Activated naive CD4-positive, alpha-beta T cell treated with anti-CD3 and anti-CD28 coated beads, Interleukin-2, amount 10 ng/mL, durations not matched to agents 7 days and 5 days (primary cell): Measurements from ENCODE around the gene FOXRED2.
A peak's percentile ranks its signal among the peaks of the same experiment; 100 is the strongest.

Experiments used
- CTCF ChIA-PET: fragments of 350-600 bp; sonication (Branson Sonifier 250); formaldehyde crosslinking; loops from one replicate; lab custom pipeline; 2021; ENCODE audit warnings: antibody characterized with exemption; lab: Charles Lee
- DNase-seq: peaks from one replicate; pipeline ENCODE4 v3.0.0-alpha.2; 2020
- H3K27ac Mint-ChIP-seq: one replicate; pipeline ENCODE4 v1.8.0; 2021; ENCODE audit warnings: mild to moderate bottlenecking, moderate library complexity, mixed read lengths
- H3K27me3 Mint-ChIP-seq: one replicate; pipeline ENCODE4 v1.8.0; 2021; ENCODE audit warnings: mild to moderate bottlenecking, mixed read lengths
- H3K36me3 Mint-ChIP-seq: one replicate; pipeline ENCODE4 v1.8.0; 2021; ENCODE audit warnings: mixed read lengths
- H3K4me1 Mint-ChIP-seq: one replicate; pipeline ENCODE4 v1.8.0; 2021; ENCODE audit warnings: mixed read lengths
- H3K4me3 Mint-ChIP-seq: one replicate; pipeline ENCODE4 v1.8.0; 2021; ENCODE audit warnings: mild to moderate bottlenecking, moderate library complexity, mixed read lengths
- H3K9me3 Mint-ChIP-seq: one replicate; pipeline ENCODE4 v1.8.0; 2021; ENCODE audit warnings: mixed read lengths

The FOXRED2 gene

DNA sequence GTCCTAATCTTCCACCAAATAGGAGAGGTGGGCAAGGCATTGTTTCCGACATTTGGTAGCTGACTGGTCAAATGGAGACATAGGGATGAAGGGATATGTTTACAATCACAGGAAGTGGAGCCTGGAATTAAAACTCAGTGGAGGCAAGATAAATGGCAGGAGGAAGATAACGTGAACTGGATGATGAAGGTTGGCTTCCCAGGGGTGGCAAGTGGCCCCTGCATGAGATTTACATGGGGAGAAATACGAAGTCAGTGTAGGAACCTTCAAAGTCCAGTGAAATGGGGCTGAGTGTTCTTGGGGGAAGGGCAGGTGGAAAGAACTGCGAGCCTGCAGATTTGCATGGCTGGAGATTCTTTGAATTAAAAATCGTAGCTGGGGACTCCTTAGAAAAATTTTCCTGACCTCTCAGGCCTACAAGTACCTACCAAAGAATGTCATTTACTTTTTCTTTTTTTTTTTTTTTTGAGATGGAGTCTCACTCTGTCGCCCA lies 724 bp upstream of the FOXRED2 start:
- CTCF ChIA-PET = interaction anchor here (1.0 kb wide), 1 partner anchor 313 kb away, joined by 3 read pairs; no protein-coding TSS in a partner anchor
- no peak for DNase-seq
- H3K4me1 Mint-ChIP-seq = peaks cover 35% of the 10 kb centered on the region
- peaks cover 22% of the 10 kb centered on the region for H3K36me3 Mint-ChIP-seq
- H3K27ac Mint-ChIP-seq = no peak overlapping the region
- H3K27me3 Mint-ChIP-seq = no peaks in the 10 kb centered on the region
- H3K4me3 Mint-ChIP-seq = peak overlapping the region; percentile 62
- no peaks in the 10 kb centered on the region for H3K9me3 Mint-ChIP-seq

DNA sequence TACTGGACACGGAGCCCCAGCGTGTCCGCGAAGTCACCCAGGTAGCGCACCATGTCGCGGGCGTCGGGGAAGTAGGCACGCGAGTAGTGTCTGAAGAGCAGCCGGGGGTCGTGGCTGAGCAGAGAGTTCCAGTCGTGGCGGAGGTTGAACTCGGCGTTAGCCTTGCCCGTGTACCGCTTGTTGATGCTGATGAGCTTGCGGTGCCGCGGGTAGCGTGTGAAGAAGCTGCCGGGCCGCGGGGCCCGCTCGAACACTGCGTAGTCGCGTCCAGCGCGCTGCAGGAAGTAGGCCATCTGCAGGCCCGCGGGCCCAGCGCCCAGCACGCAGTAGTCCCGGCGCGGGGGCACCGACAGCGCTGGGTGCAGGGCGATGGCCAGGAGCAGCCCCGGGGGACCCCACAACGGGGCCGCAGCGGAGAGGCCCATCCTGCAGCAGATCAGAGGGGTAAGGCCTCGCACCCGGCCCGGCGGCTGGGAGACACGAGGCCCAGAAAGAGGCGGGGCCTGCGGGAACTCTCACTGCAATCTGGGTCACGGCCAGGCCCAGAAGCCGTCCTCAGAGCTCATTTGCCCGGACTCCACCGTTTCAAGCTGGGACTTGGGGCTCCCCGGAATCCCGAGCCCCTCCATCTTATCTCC lies 723 bp downstream of the FOXRED2 start:
- no peaks in the 10 kb centered on the region for H3K9me3 Mint-ChIP-seq
- no peak for DNase-seq
- H3K4me3 Mint-ChIP-seq = peak overlapping the region; percentile 71
- peaks cover 34% of the 10 kb centered on the region for H3K4me1 Mint-ChIP-seq
- CTCF ChIA-PET = no interaction called here
- H3K36me3 Mint-ChIP-seq = peaks cover 11% of the 10 kb centered on the region
- no peak overlapping the region for H3K27ac Mint-ChIP-seq
- no peaks in the 10 kb centered on the region for H3K27me3 Mint-ChIP-seq

DNA sequence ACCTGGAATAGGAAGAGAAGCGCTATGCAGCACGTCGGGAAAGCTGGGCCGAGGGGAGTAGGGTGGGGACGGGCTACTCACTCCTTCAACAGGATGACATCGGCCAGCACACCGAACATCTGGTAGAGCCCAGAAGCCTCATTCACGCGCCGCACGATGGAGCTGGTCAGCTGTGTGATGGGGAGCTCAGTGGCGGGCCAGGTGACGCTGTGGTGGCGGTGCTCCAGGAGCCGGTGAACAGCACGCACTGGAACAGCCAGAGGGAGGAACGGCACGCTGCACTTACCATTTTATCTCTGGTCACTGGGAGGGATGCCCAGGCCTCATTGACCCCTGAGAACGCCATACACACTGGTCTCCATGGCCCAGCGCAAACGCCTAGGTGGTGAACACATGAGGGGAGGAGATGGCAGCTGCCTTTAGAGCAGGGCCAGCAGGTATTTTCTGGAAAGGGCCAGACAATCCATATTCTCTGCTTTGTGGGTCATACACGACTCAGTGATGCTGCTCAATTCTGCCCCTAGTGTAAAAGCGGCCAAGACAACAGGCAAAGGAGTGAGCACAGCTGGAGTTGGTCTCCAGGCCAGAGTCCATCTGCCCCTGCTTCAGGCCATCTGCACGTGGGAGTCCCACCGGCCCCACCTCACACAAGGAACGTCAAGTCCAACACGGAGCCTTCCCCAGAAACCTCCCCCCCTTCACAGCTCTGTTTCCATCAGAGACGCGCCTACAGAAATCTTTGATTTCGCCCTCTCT lies 8.8 kb downstream of the FOXRED2 start:
- Mint-ChIP-seq H3K4me3 (no peak overlapping the region), H3K36me3 (peaks cover 11% of the 10 kb centered on the region), H3K4me1 (peaks cover 12% of the 10 kb centered on the region), H3K9me3 (no peaks in the 10 kb centered on the region), H3K27me3 (no peaks in the 10 kb centered on the region), H3K27ac (no peak overlapping the region)
- CTCF ChIA-PET = interaction anchor here (1.5 kb wide), 1 partner anchor 12 kb away, joined by 4 read pairs; no protein-coding TSS in a partner anchor
- no peak for DNase-seq

DNA sequence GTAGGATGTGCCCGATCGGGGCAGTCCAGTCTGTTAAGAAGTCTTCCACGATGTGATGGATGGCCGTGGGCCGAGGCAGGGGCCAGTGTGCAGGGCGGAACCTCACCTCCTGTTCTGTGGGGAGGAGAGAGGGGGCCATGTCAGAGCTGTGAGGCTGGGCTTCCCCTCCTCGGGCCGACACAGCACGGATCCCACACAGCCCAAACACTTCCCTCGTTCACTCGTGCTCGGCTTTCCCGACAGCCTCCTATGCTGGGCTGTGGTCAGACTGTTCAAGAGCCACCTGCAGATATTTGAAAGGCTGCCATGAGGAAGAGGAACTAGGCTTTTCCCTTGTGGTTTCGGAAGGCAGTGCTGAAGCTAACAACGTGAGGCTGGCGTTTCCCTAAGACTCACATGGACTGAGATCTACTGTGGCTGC lies 13.1 kb downstream of the FOXRED2 start:
- no peak overlapping the region for H3K4me3 Mint-ChIP-seq
- CTCF ChIA-PET = interaction anchor here (1.0 to 1.6 kb wide), 2 partner anchors 17 to 215 kb away, joined by 3 to 4 read pairs; no protein-coding TSS in a partner anchor
- H3K9me3 Mint-ChIP-seq = no peaks in the 10 kb centered on the region
- H3K27ac Mint-ChIP-seq = no peak overlapping the region
- H3K27me3 Mint-ChIP-seq = no peaks in the 10 kb centered on the region
- H3K4me1 Mint-ChIP-seq = peaks cover 14% of the 10 kb centered on the region
- no peak for DNase-seq
- peaks cover 22% of the 10 kb centered on the region for H3K36me3 Mint-ChIP-seq

DNA sequence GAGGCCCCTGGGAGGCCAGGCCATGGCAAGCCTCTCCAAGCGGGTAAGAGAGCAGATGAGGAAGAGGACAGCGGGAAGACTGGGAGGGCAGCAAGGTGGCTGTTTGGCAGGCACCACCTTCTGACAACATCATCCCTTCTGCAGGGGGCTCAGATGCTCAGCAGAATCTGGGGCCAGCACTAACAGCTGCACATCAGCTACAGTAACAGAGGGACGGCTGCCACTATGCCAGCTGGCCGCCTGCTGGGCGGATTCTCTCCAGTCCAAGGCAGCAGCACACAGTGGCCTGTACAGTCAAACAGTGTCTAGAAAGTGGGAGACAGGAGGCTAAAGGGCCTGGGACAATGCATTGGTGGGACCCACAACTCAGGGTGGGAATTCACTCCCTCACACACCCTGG lies 14.7 kb downstream of the FOXRED2 start:
- peaks cover 28% of the 10 kb centered on the region for H3K36me3 Mint-ChIP-seq
- no peaks in the 10 kb centered on the region for H3K27me3 Mint-ChIP-seq
- H3K4me1 Mint-ChIP-seq = peaks cover 14% of the 10 kb centered on the region
- no peak for DNase-seq
- no peak overlapping the region for H3K27ac Mint-ChIP-seq
- H3K9me3 Mint-ChIP-seq = peaks cover 4% of the 10 kb centered on the region
- CTCF ChIA-PET = interaction anchor here (1.5 kb wide), 1 partner anchor 191 kb away, joined by 3 read pairs; no protein-coding TSS in a partner anchor
- H3K4me3 Mint-ChIP-seq = no peak overlapping the region

DNA sequence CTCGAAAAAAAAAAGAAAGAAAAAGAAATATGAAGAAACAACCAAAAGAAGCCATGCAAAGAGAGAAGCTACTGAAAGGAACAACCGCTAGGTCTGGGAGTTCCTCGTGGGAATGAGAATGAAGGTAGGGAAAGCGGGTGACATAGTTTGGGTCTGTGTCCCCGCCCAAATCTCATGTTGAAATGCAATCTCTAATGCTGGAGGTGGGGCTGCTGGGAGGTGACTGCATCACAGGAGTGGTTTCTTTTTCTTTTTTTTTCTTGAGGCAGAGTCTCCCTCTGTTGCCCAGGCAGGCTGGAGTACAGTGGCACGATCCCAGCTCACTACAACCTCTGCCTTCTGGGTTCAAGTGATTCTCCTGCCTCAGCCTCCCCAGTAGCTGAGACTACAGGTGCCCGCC lies 15.7 kb downstream of the FOXRED2 start:
- H3K4me3 Mint-ChIP-seq = no peak overlapping the region
- DNase-seq = no peak
- peaks cover 17% of the 10 kb centered on the region for H3K4me1 Mint-ChIP-seq
- H3K9me3 Mint-ChIP-seq = peaks cover 10% of the 10 kb centered on the region
- CTCF ChIA-PET = no interaction called here
- no peaks in the 10 kb centered on the region for H3K27me3 Mint-ChIP-seq
- H3K36me3 Mint-ChIP-seq = peaks cover 36% of the 10 kb centered on the region
- H3K27ac Mint-ChIP-seq = no peak overlapping the region

DNA sequence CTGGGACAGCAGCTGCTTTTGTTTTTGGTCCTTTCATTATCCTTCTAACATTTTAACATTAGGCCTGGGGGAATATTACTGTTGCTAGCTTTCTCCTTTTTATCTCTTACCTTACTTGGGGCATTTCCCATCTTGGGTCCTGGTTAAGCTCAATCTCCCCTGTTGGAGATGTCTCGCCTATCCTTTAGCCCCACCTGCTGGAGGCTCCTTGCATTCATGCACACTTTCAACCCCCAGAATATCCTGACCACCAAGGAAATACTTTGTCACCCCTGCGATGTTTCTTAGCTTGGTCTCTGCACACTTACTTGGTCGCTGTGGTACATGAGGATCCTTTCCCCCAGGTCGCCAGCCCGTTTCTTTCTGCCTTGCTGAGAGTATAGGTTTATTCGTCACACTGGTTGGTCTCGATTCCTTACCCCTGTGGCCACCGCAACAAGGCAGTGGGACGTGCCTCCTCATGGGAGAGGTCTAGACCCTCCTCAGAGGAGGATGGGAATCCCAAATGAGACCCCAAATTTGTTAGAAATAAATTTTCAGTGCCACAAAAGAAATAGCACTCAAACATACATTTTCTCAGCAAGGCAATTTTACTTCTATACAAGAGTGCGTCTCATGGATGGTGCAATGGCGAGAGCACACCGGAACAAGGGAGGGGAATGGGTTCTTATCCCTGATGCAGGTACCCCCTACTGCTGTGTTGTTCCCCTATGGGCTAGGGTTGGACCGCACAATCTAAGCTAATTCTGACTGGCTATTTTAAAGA lies 20.0 kb downstream of the FOXRED2 start:
- Mint-ChIP-seq H3K36me3 (peaks cover 21% of the 10 kb centered on the region), H3K9me3 (peaks cover 10% of the 10 kb centered on the region), H3K4me1 (peaks cover 15% of the 10 kb centered on the region), H3K4me3 (no peak overlapping the region), H3K27me3 (no peaks in the 10 kb centered on the region), H3K27ac (no peak overlapping the region)
- CTCF ChIA-PET = interaction anchor here (0.6 to 1.8 kb wide), 15 partner anchors 10 to 362 kb away, joined by 3 to 9 read pairs (median 4); partner anchors contain the start of gene APOL1
- peak; percentile 77 for DNase-seq

DNA sequence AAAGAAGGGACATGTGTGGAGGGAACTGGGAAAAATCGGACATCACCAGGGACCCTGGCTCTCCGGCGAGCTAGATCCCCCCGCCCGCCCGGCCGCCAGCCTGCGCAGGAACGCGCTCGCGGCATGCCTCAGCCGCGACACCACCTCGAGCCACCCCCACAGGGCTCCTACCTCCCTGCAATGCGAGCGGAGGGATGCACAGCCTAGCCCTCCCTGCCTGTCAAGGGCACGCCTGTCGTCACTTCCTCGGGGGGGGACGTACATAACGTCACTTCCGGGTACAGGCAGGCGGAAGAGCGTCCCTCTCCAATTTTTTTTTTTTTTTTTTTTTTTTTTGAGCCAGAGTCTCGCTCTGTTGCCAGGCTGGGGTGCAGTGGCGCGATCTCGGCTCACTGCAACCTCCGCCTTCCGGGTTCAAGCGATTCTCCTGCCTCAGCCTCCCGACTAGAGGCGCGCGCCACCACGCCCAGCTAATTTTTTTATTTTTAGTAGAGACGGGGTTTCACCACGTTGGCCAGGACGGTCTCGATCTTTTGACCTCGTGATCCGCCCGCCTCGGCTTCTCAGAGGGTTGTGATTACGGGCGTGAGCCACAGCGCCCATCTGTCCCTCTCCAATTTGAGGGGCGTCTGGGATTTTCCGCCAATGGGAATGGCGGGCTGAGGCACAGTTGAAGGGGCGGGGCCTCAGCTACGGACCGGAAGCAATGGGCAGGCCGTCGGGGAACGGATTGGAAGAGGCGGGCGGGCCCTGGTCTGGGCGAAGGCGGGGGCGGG lies 25.3 kb downstream of the FOXRED2 start, which contains the start of gene TXN2:
Gene TXN2, minus strand, starts transcription at position 248 of the 776 bp plus-strand sequence. CDS start 803 bp downstream, outside the sequence.
- Mint-ChIP-seq H3K4me3 (peak within 1 kb of the TSS; percentile 99), H3K4me1 (peaks cover 30% of the 10 kb centered on the region), H3K27ac (peak within 1 kb of the TSS; percentile 96), H3K36me3 (peaks cover 23% of the 10 kb centered on the region), H3K9me3 (peaks cover 2% of the 10 kb centered on the region), H3K27me3 (no peaks in the 10 kb centered on the region)
- peak; percentile 98 for DNase-seq
- CTCF ChIA-PET = interaction anchor here (1.0 to 1.7 kb wide), 3 partner anchors 11 to 193 kb away, joined by 5 to 7 read pairs (median 5); no protein-coding TSS in a partner anchor

DNA sequence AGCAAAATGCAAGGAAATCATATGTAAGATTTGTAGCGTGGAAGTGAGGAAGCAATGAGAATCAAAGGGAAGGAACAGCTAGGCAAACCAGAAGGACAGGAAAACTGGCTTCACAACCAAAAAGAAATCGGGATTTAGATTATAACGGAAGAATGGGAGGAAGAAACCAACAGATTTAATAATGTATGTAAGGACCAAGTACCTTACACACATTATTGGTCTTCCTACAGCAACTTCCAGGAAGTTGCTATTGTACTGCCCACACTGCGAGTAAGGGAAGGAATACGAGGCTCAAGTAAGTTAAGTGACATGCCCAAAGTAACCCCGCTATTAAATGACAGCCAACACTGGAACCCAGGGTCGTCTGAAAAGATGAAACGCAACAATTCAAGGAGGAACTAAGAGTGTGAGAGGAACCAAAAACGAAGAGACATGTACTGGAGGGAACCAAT lies 25.9 kb downstream of the FOXRED2 start:
- Mint-ChIP-seq H3K4me1 (peaks cover 28% of the 10 kb centered on the region), H3K4me3 (peak overlapping the region; percentile 99), H3K27ac (peak overlapping the region; percentile 96), H3K36me3 (peaks cover 23% of the 10 kb centered on the region), H3K9me3 (no peaks in the 10 kb centered on the region), H3K27me3 (no peaks in the 10 kb centered on the region)
- DNase-seq = no peak
- CTCF ChIA-PET = interaction anchor here (1.7 kb wide), 1 partner anchor 10 kb away, joined by 7 read pairs; no protein-coding TSS in a partner anchor

DNA sequence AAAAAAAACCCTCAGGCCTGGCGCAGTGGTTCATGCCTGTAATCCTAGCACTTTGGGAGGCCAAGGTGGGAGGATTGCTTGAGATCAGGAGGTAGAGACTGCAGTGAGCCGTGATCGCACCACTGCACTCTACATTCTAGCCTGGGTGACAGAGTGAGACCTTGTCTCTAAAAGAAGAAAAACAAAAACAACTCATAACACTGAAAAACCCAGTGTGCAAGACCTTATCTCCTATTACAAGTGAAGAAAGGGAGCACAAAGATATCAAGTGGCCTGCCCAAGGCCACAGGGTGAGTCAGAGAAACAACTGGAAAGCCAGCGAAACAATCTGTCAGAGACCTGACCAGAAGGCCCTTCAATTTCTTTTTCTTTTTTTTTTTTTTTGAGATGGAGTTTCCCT lies 27.9 kb downstream of the FOXRED2 start:
- Mint-ChIP-seq H3K27ac (no peak overlapping the region), H3K36me3 (peaks cover 39% of the 10 kb centered on the region), H3K4me3 (no peak overlapping the region), H3K27me3 (no peaks in the 10 kb centered on the region), H3K4me1 (peaks cover 31% of the 10 kb centered on the region), H3K9me3 (no peaks in the 10 kb centered on the region)
- CTCF ChIA-PET = no interaction called here
- DNase-seq = no peak

DNA sequence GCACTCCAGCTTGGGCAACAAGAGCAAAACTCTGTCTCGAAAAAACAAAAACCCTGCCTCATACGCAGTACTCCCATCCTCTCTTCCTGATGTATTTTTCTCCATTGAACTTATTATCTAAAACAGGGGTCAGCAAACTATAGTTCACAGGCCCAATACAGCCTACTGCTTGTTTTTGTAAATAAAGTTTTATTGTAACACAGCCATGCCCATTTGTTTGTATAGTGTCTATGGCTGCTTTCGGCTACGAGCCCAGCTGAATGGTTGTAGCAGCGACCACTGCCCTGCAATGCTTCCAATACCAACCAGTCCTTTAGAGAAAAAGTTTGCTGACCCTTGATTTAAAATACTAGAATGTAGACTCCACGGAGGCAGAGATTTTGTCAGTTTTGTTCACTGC lies 31.5 kb downstream of the FOXRED2 start:
- H3K36me3 Mint-ChIP-seq = peaks cover 48% of the 10 kb centered on the region
- CTCF ChIA-PET = interaction anchor here (3.1 kb wide), 1 partner anchor 175 kb away, joined by 8 read pairs; no protein-coding TSS in a partner anchor

DNA sequence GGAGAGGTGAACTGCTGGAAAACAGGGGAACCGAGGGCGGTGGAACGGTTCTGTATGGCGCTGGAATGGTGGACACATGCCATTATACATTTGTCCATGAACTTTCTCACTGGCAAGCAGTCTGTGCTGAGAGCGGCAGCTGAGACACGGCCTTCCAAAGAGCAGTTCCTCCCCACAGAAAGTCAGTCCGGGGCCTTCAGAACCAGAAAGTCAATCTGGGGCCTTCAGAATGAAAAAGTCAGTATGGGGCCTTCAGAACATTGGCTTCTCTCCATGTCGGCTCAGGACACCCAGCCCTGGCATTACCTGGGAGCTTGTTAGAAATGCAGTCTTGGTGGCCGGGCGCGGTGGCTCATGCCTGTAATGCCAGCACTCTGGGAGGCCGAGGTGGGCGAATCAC lies 34.2 kb downstream of the FOXRED2 start:
- Mint-ChIP-seq H3K4me1 (peaks cover 25% of the 10 kb centered on the region), H3K9me3 (no peaks in the 10 kb centered on the region), H3K27me3 (no peaks in the 10 kb centered on the region), H3K27ac (no peak overlapping the region), H3K4me3 (no peak overlapping the region), H3K36me3 (peaks cover 46% of the 10 kb centered on the region)
- CTCF ChIA-PET = interaction anchor here (5.3 kb wide), 1 partner anchor 172 kb away, joined by 88 read pairs; no protein-coding TSS in a partner anchor
- DNase-seq = no peak

More for the DNA sequence above, 31.5 kb downstream of the FOXRED2 start:
- Mint-ChIP-seq H3K9me3 (no peaks in the 10 kb centered on the region), H3K27ac (peak overlapping the region; percentile 9), H3K4me1 (peaks cover 15% of the 10 kb centered on the region), H3K4me3 (no peak overlapping the region), H3K27me3 (no peaks in the 10 kb centered on the region)
- DNase-seq = no peak

DNA sequence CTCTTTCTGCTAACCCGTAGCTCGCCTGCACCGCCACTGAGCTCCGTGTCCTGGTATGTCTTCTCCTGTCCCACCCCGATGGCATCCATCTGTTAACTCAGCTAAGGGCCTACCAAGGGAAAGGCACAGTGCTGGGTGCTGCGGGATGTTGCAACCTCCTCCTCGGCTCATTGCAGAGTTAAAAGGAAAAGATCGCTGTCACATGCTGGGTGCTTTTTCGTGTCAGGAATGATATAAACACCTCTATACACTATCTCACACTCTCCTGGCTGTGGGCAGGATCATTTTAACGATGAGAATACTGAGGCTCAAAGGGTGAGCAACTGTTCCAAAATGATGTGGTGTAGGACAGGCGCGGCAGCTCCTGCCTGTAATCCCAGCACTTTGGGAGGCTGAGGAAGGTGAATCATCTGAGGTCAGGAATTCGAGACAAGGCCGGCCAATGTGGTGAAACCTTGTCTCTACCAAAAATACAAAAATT lies 35.5 kb downstream of the FOXRED2 start:
- no peaks in the 10 kb centered on the region for H3K27me3 Mint-ChIP-seq
- H3K4me3 Mint-ChIP-seq = no peak overlapping the region
- H3K4me1 Mint-ChIP-seq = peaks cover 36% of the 10 kb centered on the region
- no peaks in the 10 kb centered on the region for H3K9me3 Mint-ChIP-seq
- H3K36me3 Mint-ChIP-seq = peaks cover 45% of the 10 kb centered on the region
- CTCF ChIA-PET = interaction anchor here (0.6 to 5.3 kb wide), 20 partner anchors 9 to 185 kb away, joined by 3 to 88 read pairs (median 5); no protein-coding TSS in a partner anchor
- DNase-seq = no peak
- H3K27ac Mint-ChIP-seq = peak overlapping the region; percentile 45
